Neuronal stem cell (in vitro differentiated cells): ENCODE data around the gene CCDC80.

Experiments
- DNase-seq: peaks from one replicate; pipeline ENCODE4 v3.0.0-alpha.2; 2013; ENCODE audit warnings: low spot score
- H2AFZ ChIP-seq: one replicate; pipeline ENCODE4 v1.6.1; 2013; ENCODE audit warnings: mild to moderate bottlenecking, low read length, inconsistent platforms
- H2AK5ac ChIP-seq: 2 replicates; pipeline ENCODE4 v1.6.1; 2013; ENCODE audit warnings: low read depth, mild to moderate bottlenecking, inconsistent platforms, low read length, moderate library complexity, mixed read lengths
- H2BK120ac ChIP-seq: 2 replicates; pipeline ENCODE4 v1.6.1; 2013; ENCODE audit warnings: low read depth, mild to moderate bottlenecking, inconsistent platforms, low read length, moderate library complexity, mixed read lengths
- H2BK12ac ChIP-seq: one replicate; pipeline ENCODE4 v1.6.1; 2013; ENCODE audit warnings: low read length, inconsistent platforms
- H2BK15ac ChIP-seq: 2 replicates; pipeline ENCODE4 v1.6.1; 2013; ENCODE audit warnings: mild to moderate bottlenecking, low read length, inconsistent platforms, mixed read lengths
- H2BK5ac ChIP-seq: one replicate; pipeline ENCODE4 v1.6.1; 2013; ENCODE audit warnings: inconsistent platforms, mild to moderate bottlenecking, low read length, moderate library complexity
- H3K14ac ChIP-seq: one replicate; pipeline ENCODE4 v1.6.1; 2013; ENCODE audit warnings: low read length, inconsistent platforms
- H3K18ac ChIP-seq: 2 replicates; pipeline ENCODE4 v1.6.1; 2013; ENCODE audit warnings: low read length, inconsistent platforms
- H3K23ac ChIP-seq: 2 replicates; pipeline ENCODE4 v1.6.1; 2013; ENCODE audit warnings: low read depth, mild to moderate bottlenecking, mixed read lengths, low read length, inconsistent platforms; ENCODE audit not compliant: poor library complexity
- H3K27ac ChIP-seq: replicated peaks from 3 replicates; pipeline ENCODE4 v1.5.1; 2013; ENCODE audit warnings: low read length, inconsistent platforms
- H3K27me3 ChIP-seq, 3 experiments: 2 replicates each; pipeline ENCODE4 v1.6.1; 2013; ENCODE audit warnings: low read length in 3 of 3, mild to moderate bottlenecking in 2 of 3, inconsistent platforms in 1 of 3, low read depth in 1 of 3, mixed read lengths in 1 of 3, moderate library complexity in 1 of 3; ENCODE audit not compliant: control insufficient read depth in 3 of 3, insufficient read depth in 3 of 3
- H3K36me3 ChIP-seq, 2 donors: replicated peaks in 1 of 2; 2 replicates each; pipeline ENCODE4 v1.6.1; 2013; ENCODE audit warnings: low read length in 2 of 2; ENCODE audit not compliant: control insufficient read depth in 2 of 2, insufficient read depth in 2 of 2
- H3K4ac ChIP-seq: 2 replicates; pipeline ENCODE4 v1.6.1; 2013; ENCODE audit warnings: inconsistent platforms, mild to moderate bottlenecking, low read length, moderate library complexity
- H3K4me1 ChIP-seq, 2 donors: 1 replicate in 1 of 2; 2 replicates in 1 of 2; pipeline ENCODE4 v1.6.1; 2013; ENCODE audit warnings: low read length in 2 of 2, low read depth in 1 of 2; ENCODE audit not compliant: control insufficient read depth in 2 of 2, insufficient read depth in 1 of 2
- H3K4me2 ChIP-seq: one replicate; pipeline ENCODE4 v1.6.1; 2013; ENCODE audit warnings: mild to moderate bottlenecking, low read length, inconsistent platforms; ENCODE audit not compliant: insufficient read depth, poor library complexity, severe bottlenecking
- H3K4me3 ChIP-seq, 2 donors: 2 replicates each; pipeline ENCODE4 v1.5.1; 2013; ENCODE audit warnings: low read length in 2 of 2, mild to moderate bottlenecking in 2 of 2, inconsistent platforms in 1 of 2, moderate library complexity in 1 of 2
- H3K79me1 ChIP-seq: one replicate; pipeline ENCODE4 v1.6.1; 2013; ENCODE audit warnings: low read depth, mild to moderate bottlenecking, inconsistent platforms, low read length, moderate library complexity
- H3K9ac ChIP-seq: one replicate; pipeline ENCODE4 v1.6.1; 2013; ENCODE audit warnings: mild to moderate bottlenecking, low read depth, low read length, inconsistent platforms; ENCODE audit not compliant: poor library complexity
- H3K9me3 ChIP-seq, 2 donors: replicated peaks in 1 of 2; 2 replicates each; pipeline versions ENCODE3 to v1.6.1; 2013; ENCODE audit warnings: low read length in 2 of 2, mild to moderate bottlenecking in 2 of 2, inconsistent platforms in 1 of 2, low read depth in 1 of 2, mixed read lengths in 1 of 2, moderate library complexity in 1 of 2; ENCODE audit not compliant: control insufficient read depth in 2 of 2, insufficient read depth in 1 of 2
- H4K8ac ChIP-seq: one replicate; pipeline ENCODE4 v1.6.1; 2013; ENCODE audit warnings: low read depth, mild to moderate bottlenecking, inconsistent platforms, low read length, moderate library complexity
- H4K91ac ChIP-seq: one replicate; pipeline ENCODE4 v1.6.1; 2013; ENCODE audit warnings: low read length, low read depth, mild to moderate bottlenecking, inconsistent platforms; ENCODE audit not compliant: poor library complexity
- WGBS, 2 donors: extraction: QIAGEN DNeasy Blood & Tissue Kit; methylation state at CpG; one replicate each; pipeline ENCODE4 v1.1.7; 2013; ENCODE audit warnings: missing lambda C conversion rate in 2 of 2, mixed read lengths in 1 of 2; ENCODE audit not compliant: insufficient read length in 2 of 2, insufficient replicate concordance in 1 of 2; ENCODE audit errors: extremely low coverage in 2 of 2; 5-methylcytosine and 5-hydroxymethylcytosine counted together

CCDC80 gene

DNA sequence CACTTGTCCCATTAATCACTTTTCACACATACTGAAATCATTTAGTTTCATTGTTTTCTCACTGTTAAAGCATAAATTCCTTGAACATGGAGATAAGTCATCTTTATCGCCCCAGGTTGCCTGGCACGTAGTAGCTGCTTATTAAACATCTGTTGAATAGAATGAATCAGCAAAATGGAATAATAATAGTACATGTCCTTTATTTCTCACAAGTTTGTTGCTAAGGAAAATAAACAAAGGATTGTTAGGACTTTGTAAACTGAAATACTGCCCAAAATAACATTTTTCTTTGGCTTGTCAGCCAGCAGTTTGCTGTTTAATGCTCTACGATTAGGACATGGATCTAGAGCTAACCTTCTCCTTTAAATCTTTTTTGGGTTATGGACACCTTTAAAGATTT, 61.2 kb downstream of the CCDC80 start:
- Histone ChIP-seq H3K4ac (no peak overlapping the region), H3K4me1 (no peaks in the 10 kb centered on the region)
- whole genome bisulfite sequencing, 2 donors: no CpG with 5 or more reads among the region's 3 CpGs

GRCh38 chr3:112579232-112579631, 61.7 kb downstream of the CCDC80 start:
- H2AFZ ChIP-seq: no peak overlapping the region
- H4K8ac ChIP-seq: no peak overlapping the region
- H3K4me3 ChIP-seq: no peak overlapping the region
- H3K4ac ChIP-seq: no peak overlapping the region
- no peak overlapping the region for H3K23ac ChIP-seq
- no peaks in the 10 kb centered on the region for H3K9me3 ChIP-seq
- H3K18ac ChIP-seq: no peak overlapping the region
- no peak for DNase-seq
- H2BK15ac ChIP-seq: no peak overlapping the region
- H3K9ac ChIP-seq: no peak overlapping the region
- H3K4me1 ChIP-seq: no peaks in the 10 kb centered on the region
- WGBS, 2 donors: no CpG with 5 or more reads among the region's 3 CpGs
- H4K91ac ChIP-seq: no peak overlapping the region
- no peak overlapping the region for H2BK12ac ChIP-seq
- no peaks in the 10 kb centered on the region for H3K27me3 ChIP-seq
- peaks cover 0 to 89% of the 10 kb centered on the region in 2 donors for H3K36me3 ChIP-seq
- no peak overlapping the region for H3K14ac ChIP-seq
- H3K27ac ChIP-seq: no peak overlapping the region
- no peak overlapping the region for H3K4me2 ChIP-seq
- no peak overlapping the region for H2AK5ac ChIP-seq
- no peaks in the 10 kb centered on the region for H3K79me1 ChIP-seq
- no peak overlapping the region for H2BK5ac ChIP-seq
- no peak overlapping the region for H2BK120ac ChIP-seq

More for the DNA sequence above, 61.2 kb downstream of the CCDC80 start:
- no peak overlapping the region for H3K4me3 ChIP-seq
- H2BK120ac ChIP-seq: no peak overlapping the region
- no peak for DNase-seq
- no peak overlapping the region for H4K8ac ChIP-seq
- no peak overlapping the region for H2AK5ac ChIP-seq
- H3K14ac ChIP-seq: no peak overlapping the region
- H2BK5ac ChIP-seq: no peak overlapping the region
- no peak overlapping the region for H4K91ac ChIP-seq
- no peak overlapping the region for H2BK15ac ChIP-seq
- no peak overlapping the region for H3K27ac ChIP-seq
- H3K27me3 ChIP-seq: no peaks in the 10 kb centered on the region
- H2AFZ ChIP-seq: no peak overlapping the region
- no peak overlapping the region for H3K4me2 ChIP-seq
- H3K23ac ChIP-seq: no peak overlapping the region
- H3K79me1 ChIP-seq: no peaks in the 10 kb centered on the region
- H3K36me3 ChIP-seq: peaks cover 0 to 89% of the 10 kb centered on the region in 2 donors
- no peak overlapping the region for H2BK12ac ChIP-seq
- no peak overlapping the region for H3K18ac ChIP-seq
- H3K9ac ChIP-seq: no peak overlapping the region
- no peaks in the 10 kb centered on the region for H3K9me3 ChIP-seq

GRCh38 chr3:112572701-112573100, 68.2 kb downstream of the CCDC80 start:
- Histone ChIP-seq H3K27me3 (no peaks in the 10 kb centered on the region), H3K79me1 (no peaks in the 10 kb centered on the region), H4K8ac (no peak overlapping the region), H3K4ac (no peak overlapping the region), H4K91ac (no peak overlapping the region), H3K4me2 (no peak overlapping the region), H3K9ac (no peak overlapping the region), H3K9me3 (peaks cover 0 to 3% of the 10 kb centered on the region in 2 donors), H3K36me3 (peaks cover 4 to 93% of the 10 kb centered on the region in 2 donors), H3K27ac (no peak overlapping the region), H3K4me1 (no peaks in the 10 kb centered on the region), H2BK120ac (no peak overlapping the region), H2BK5ac (no peak overlapping the region), H3K14ac (no peak overlapping the region), H2AK5ac (no peak overlapping the region), H2BK15ac (no peak overlapping the region), H3K23ac (no peak overlapping the region), H2BK12ac (no peak overlapping the region), H2AFZ (no peak overlapping the region), H3K4me3 (no peak overlapping the region), H3K18ac (no peak overlapping the region)
- WGBS, 2 donors: no CpG with 5 or more reads among the region's 1 CpG
- no peak for DNase-seq

GRCh38 chr3:112569265-112569664, 71.7 kb downstream of the CCDC80 start:
- Histone ChIP-seq H3K4me1 (no peaks in the 10 kb centered on the region), H2BK15ac (no peak overlapping the region), H3K14ac (no peak overlapping the region), H3K27ac (no peak overlapping the region), H2BK12ac (no peak overlapping the region), H3K27me3 (no peaks in the 10 kb centered on the region), H2BK120ac (no peak overlapping the region), H2BK5ac (no peak overlapping the region), H4K91ac (no peak overlapping the region), H4K8ac (no peak overlapping the region), H3K4ac (no peak overlapping the region), H3K9ac (no peak overlapping the region), H3K23ac (no peak overlapping the region), H3K36me3 (peaks cover 7 to 86% of the 10 kb centered on the region in 2 donors), H3K4me2 (no peak overlapping the region), H3K9me3 (peaks cover 0 to 3% of the 10 kb centered on the region in 2 donors), H3K4me3 (no peak overlapping the region), H3K79me1 (no peaks in the 10 kb centered on the region), H2AFZ (no peak overlapping the region), H3K18ac (no peak overlapping the region), H2AK5ac (no peak overlapping the region)
- no peak for DNase-seq
- WGBS, 2 donors: no CpG with 5 or more reads among the region's 1 CpG
